Measurements from ENCODE around the gene SETD7. TPM values are rescaled to one million over a fixed set of nuclear protein-coding genes. Genes with fewer than 3 reads are reported as not detected.

SETD7 gene
- total and polyA plus RNA-seq, 8 donors: 9.7 to 96.9 (median 31.5) TPM

DNA sequence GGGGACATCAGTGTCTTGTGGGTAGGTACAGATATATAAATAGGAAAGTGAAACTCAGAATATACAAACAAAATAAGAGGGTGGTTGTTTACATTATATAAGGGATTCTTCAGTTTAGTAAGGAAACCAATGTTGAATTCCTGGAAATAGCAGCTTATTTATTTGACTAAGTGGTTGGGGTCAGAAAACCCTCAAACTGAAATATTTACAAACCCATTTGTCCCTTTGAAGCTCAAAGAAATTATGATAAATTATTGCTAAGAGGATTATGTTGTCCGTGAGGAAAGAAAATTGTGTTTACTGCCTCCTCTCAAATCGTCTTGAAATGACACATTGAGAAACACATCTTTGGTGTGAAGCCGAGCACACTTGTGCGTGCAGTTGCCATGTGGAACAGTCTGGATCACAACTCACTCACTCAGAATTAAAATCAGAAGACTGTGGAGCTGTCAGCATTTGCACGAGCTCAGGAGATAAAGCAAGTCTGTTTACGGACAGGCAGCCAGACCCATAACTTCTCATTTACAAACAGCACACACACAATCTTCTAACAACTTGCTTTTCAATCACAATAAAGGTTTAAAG is 46.8 kb upstream of the SETD7 start:
- Histone ChIP-seq H3K4me1 (peaks cover 0 to 11% (median 0%) of the 10 kb centered on the region in 4 donors), H3K27ac (no peak overlapping the region), H3K27me3 (no peaks in the 10 kb centered on the region), H3K36me3 (no peaks in the 10 kb centered on the region), H3K9me3 (no peaks in the 10 kb centered on the region), H3K4me3 (no peak overlapping the region)
- WGBS, 5 donors: 38 to 65% (median 54%) methylated on average over 6 of the region's 6 CpGs
- no peak for DNase-seq
- TF ChIP-seq, protein P1, sequence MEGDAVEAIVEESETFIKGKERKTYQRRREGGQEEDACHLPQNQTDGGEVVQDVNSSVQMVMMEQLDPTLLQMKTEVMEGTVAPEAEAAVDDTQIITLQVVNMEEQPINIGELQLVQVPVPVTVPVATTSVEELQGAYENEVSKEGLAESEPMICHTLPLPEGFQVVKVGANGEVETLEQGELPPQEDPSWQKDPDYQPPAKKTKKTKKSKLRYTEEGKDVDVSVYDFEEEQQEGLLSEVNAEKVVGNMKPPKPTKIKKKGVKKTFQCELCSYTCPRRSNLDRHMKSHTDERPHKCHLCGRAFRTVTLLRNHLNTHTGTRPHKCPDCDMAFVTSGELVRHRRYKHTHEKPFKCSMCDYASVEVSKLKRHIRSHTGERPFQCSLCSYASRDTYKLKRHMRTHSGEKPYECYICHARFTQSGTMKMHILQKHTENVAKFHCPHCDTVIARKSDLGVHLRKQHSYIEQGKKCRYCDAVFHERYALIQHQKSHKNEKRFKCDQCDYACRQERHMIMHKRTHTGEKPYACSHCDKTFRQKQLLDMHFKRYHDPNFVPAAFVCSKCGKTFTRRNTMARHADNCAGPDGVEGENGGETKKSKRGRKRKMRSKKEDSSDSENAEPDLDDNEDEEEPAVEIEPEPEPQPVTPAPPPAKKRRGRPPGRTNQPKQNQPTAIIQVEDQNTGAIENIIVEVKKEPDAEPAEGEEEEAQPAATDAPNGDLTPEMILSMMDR (IDR thresholded peaks at IDR 0.05): no peak
- TF ChIP-seq EP300 (IDR thresholded peaks at IDR 0.05): no peak
- no peak for TF ChIP-seq POLR2A (IDR thresholded peaks at IDR 0.05)
- TF ChIP-seq POLR2AphosphoS5 (IDR thresholded peaks at IDR 0.05): no peak
- intact Hi-C loops (cut with DNase I; ENCODE audit: low total_unique reads): no loop called here

DNA sequence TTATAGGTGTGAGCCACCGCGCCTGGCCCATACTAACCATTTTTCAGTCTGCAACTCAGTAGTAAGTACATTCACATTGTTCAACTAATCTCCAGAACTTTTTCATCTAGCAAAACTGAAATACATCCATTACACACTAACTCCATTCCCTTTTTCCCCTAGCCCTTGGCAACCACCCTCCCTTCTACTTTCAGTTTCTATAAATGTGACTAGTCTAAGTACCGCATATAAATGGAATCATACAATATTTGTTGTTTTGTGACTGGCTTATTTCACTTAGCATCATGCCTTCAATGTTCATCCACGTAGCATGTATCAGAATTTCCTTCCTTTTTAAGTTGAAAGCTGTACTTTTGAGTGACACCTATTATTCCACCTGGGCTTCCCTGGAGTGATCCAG is 44.6 kb upstream of the SETD7 start:
- H3K27me3 ChIP-seq: no peaks in the 10 kb centered on the region
- peaks cover 0 to 7% (median 0%) of the 10 kb centered on the region in 4 donors for H3K4me1 ChIP-seq
- TF ChIP-seq, protein P1 (IDR thresholded peaks at IDR 0.05): no peak
- TF ChIP-seq POLR2A (IDR thresholded peaks at IDR 0.05) (no peak), POLR2AphosphoS5 (IDR thresholded peaks at IDR 0.05) (no peak), EP300 (IDR thresholded peaks at IDR 0.05) (no peak)
- WGBS, 5 donors: 85 to 90% (median 88%) methylated on average over 4 of the region's 4 CpGs
- DNase-seq: no peak
- no peaks in the 10 kb centered on the region for H3K36me3 ChIP-seq
- H3K4me3 ChIP-seq: no peak overlapping the region
- no peak overlapping the region for H3K27ac ChIP-seq
- no peaks in the 10 kb centered on the region for H3K9me3 ChIP-seq
- intact Hi-C loops (cut with DNase I; ENCODE audit: low total_unique reads): no loop called here

DNA sequence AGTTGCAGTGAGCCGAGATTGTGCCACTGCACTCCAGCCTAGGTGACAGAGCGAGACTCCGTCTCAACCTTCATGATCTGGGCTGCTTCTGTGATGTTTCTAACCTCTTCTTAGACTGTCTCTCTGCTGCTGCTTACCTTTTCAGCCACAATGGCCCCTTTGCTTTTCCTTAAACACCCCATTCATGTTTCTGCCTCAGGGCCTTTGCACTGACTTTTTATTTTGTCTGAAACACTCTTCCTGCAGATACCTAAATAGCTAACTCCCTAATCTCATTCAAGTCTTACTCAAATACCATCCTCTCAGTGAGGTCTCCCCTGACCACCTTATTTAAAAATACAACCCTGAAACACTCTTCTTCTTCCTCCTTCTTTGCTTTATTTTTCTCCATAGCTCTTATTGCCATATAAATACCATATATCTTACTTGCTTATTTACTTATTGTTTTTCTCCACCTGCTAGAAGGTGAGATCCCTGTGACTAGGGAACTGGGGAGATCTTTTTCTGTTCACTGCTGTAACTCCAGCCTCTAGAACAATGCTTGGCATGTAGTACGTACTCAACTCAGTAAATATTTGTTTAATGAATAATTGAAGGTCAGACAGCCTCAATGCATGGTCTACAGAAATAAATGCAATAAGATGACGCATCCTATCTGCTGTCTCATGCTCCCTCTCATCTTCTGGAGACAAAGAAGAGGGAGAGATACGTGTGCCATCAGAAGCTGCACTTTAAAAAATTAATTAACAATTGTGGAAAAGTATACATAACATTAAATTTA is 43.8 kb upstream of the SETD7 start:
- Histone ChIP-seq H3K27ac (no peak overlapping the region), H3K36me3 (no peaks in the 10 kb centered on the region), H3K4me1 (peaks cover 0 to 7% (median 0%) of the 10 kb centered on the region in 4 donors), H3K4me3 (no peak overlapping the region), H3K9me3 (no peaks in the 10 kb centered on the region), H3K27me3 (no peaks in the 10 kb centered on the region)
- TF ChIP-seq POLR2A (IDR thresholded peaks at IDR 0.05): no peak
- TF ChIP-seq EP300 (IDR thresholded peaks at IDR 0.05): no peak
- TF ChIP-seq POLR2AphosphoS5 (IDR thresholded peaks at IDR 0.05): no peak
- TF ChIP-seq, protein P1 (IDR thresholded peaks at IDR 0.05): no peak
- WGBS, 5 donors: 70 to 79% (median 73%) methylated on average over 6 of the region's 6 CpGs
- DNase-seq: no peak
- intact Hi-C loops (cut with DNase I; ENCODE audit: low total_unique reads): no loop called here

DNA sequence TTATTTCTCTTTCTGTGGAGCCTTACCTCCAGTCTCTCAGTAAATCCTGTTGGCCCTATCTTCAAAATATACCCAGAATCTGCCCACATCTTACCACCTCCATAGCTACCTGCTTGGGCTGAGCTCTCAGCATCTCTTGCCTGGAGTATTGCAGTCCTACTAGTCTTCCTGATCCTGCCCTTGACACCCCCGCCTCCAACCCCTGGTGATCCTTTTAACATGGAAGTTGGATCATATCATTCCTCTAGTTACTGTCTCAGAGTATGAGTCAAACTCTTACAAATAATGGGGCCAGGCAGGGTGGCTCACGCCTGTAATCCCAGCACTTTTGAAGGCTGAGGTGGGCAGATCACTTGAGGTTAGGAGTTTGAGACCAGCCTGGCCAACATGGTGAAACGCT is 43.1 kb upstream of the SETD7 start:
- Histone ChIP-seq H3K4me3 (no peak overlapping the region), H3K27me3 (no peaks in the 10 kb centered on the region), H3K27ac (no peak overlapping the region), H3K4me1 (peaks cover 0 to 7% (median 0%) of the 10 kb centered on the region in 4 donors), H3K9me3 (no peaks in the 10 kb centered on the region), H3K36me3 (no peaks in the 10 kb centered on the region)
- no peak for TF ChIP-seq POLR2A (IDR thresholded peaks at IDR 0.05)
- TF ChIP-seq, protein P1 (IDR thresholded peaks at IDR 0.05): no peak
- no peak for TF ChIP-seq POLR2AphosphoS5 (IDR thresholded peaks at IDR 0.05)
- no peak for TF ChIP-seq EP300 (IDR thresholded peaks at IDR 0.05)
- WGBS, 5 donors: 89 to 98% (median 94%) methylated on average over 3 of the region's 3 CpGs
- DNase-seq: no peak
- intact Hi-C loops (cut with DNase I; ENCODE audit: low total_unique reads): no loop called here

Data from stomach (tissue), 9 donors.